HG03097 (cell line): Measurements from ENCODE around the gene KDM4B.
"Not testable (repeated sequence)": the region's sequence is repeated elsewhere in the genome, so short reads cannot be mapped to it uniquely, and the experiment has no call there.

Experiments used
- ATAC-seq: cut with Tn5 transposase; IDR thresholded peaks from one replicate; pipeline ENCODE4 v1.9.1; 2021; ENCODE audit not compliant: unreplicated experiment, low FRiP score

KDM4B gene

DNA sequence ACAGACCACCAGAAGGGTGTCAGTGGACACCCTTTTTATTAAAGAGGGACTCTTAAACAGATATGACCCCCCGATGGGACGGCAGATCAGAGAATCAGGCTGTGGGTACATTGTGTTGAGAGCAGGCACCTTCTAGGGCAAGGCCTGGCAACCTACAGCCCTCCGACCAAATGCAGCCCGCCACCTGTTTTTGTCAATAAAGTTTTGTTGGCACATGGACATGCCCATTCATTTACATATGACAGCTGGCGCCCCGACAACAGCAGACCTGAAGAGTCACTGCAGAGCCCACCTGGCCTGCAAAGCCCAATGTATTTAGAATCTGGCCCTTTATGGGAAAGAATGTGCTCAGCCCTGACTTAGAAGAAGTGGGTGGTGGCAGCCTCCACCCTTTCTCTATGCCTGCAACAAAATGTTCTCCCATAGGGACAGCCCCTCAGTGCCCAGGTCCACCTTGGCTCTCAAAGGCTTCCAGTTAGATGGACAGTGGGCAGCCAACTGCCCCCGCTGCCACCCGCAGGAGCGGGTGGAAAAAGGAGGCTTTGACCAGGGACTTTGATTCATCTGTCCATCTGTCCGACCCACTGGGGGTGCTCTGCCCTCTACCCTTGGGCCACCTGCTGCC is 186.8 kb downstream of the KDM4B start:
- ATAC-seq, result no peak

GRCh38 chr19:5156231-5156986 is 187.5 kb downstream of the KDM4B start:
- ATAC-seq, result no peak

DNA sequence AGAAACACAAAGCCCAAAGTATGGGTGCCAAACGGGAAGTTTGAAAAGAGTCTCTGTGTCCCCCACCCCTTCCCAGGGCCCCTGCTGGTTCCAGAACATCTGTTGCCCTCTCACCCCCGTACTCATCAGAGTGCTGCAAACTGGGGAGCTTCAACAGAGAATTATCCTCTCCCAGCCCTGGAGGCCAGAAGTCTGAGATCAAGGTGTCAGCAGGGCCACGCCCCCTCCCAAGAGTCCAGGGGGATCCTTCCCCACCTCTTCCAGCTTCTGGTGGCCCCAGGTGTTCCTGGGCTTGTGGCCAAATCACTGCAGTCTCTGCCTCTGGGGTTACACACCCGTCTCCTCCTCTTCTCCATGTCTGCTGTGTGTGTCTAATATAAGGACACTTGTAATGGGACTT is 188.3 kb downstream of the KDM4B start:
- no peak for ATAC-seq

- ATAC-seq, result not testable (repeated sequence)
Observed at GRCh38 chr19:5158549-5159134, 189.7 kb downstream of the KDM4B start.

- not testable (repeated sequence) for ATAC-seq
Observed at GRCh38 chr19:5160158-5160795, 191.4 kb downstream of the KDM4B start.

DNA sequence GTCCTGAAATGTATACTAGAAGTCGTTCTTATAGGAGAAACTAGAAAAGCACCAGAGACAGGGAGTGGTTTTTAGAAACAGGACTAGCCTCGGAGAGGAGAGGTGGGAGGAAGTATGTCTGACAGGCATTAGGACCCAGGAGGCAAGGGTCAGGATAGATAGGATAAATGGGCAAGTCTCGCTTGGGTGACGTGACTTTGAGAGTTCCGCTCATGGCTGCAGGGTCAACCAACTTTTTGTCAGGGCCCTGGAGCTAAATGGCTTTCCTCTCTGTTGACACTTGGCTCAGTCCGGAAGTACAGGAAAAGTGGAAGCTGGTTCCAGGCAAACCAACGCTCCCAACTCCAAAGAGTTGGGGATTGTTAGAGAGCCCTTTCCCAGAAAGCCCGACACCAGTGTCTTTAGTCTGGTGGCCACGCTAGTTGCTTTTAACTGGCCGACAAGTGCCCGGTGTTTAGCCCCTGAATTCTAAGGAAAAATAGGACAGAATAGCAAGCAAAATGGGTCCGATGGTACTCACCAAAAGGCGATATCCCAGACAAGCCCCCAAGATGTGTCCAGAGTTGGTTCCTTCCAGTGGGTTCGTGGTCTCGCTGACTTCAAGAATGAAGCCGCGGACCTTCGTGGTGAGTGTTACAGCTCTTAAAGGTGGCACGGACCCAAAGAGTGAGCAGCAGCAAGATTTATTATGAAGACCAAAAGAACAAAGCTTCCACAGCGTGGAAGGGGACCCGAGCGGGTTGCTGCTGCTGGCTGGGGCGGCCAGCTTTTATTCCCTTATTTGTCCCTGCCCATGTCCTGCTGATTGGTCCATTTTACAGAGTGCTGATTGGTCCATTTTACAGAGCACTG is 196.2 kb downstream of the KDM4B start:
- not testable (repeated sequence) for ATAC-seq

- ATAC-seq, result no peak
Observed at GRCh38 chr19:5165697-5166019, 196.7 kb downstream of the KDM4B start.

DNA sequence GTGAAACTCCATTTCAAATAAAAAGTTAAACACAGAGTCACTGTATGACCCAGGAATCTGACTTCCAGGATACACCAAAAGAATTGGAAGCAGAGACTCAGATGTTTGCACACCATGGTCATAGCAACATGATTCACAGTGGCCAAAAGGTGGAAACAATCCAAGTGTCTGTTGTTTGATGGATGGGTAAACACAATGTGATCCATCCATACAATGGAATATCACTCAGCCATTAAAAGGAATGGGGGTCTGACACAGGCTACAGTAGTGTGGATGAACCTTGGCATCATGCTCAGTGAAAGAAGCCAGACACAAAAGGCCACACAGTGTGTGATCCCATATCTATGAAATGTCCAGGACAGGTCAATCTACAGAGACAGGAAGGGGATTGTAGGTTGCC is 197.3 kb downstream of the KDM4B start:
- ATAC-seq, result no peak

DNA sequence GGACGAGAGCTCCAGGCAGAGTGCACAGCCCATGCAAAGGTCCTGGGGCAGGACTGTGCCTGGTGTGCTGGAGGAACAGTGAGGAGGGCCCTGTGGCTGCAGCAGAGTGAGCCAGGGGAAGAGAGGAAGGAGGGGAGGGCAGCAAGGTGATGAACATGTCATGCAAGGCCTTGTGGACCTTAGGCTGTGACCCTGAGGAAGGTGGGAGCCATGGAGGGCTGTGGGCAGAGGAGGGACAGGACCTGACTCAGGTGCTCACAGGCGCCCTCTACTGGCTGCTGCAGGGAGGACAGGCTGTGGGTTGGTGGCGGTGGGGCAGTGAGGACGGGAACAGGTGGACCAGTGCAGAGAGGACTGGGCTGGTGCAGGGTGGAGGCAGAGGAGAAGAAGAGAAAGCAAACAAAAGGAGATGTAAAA is 201.4 kb downstream of the KDM4B start:
- no peak for ATAC-seq

DNA sequence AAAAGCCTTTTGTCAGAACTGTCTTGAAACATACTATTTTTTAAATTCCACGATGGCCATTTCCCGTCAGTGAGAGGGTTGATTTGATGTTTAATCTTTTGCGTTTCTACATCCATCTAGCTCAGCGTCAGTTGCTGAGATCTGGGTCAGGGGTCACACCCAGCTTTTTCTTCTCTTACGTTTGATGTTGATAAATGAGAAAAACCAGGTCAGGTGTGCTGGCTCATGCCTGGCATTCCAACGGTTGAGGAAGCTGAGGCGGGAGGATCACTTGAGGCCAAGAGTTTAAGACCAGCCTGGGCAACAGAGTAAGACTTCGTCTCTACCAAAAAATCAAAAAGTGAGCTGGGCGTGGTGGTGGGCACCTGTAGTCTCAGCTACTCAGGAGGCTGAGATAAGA is 202.8 kb downstream of the KDM4B start:
- ATAC-seq, result no peak

- ATAC-seq, result no peak
Observed at GRCh38 chr19:5172859-5173630, 204.1 kb downstream of the KDM4B start.

- no peak for ATAC-seq
Observed at GRCh38 chr19:5173993-5174392, 205.1 kb downstream of the KDM4B start.

DNA sequence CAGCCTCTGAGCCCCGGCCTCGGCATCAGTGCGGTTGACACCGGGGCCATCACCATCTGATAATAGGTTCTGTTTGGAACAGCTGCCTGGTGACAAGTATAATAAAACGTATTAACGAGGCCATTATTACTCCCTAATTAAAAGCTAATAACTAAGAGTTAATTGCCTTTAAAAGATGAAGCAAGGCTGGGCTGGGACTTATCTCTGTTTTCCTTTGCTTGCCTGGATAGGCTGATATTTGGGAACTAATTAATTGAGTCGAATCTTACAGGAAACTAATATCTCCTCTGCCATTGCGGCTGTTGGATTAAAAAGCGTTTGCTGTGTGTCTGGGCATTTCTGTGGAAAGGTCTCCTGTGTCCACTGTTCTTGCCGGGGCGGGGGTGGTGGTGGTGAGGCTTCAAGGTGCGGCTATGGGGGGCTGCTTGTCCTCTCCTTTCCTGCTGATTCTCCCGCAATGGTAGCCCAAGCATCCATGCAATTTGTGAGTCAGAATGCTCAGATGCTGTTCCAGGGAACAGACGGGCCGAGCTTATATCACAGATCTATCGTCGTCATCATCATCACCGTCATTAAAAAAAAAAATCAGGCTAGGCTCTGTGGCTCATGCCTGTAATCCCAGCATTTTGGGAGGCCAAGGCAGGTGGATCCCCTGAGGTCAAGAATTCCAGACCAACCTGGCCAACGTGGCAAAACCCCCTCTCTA is 209.0 kb downstream of the KDM4B start:
- no peak for ATAC-seq

GRCh38 chr19:5178841-5179240 is 209.9 kb downstream of the KDM4B start:
- ATAC-seq, result no peak

DNA sequence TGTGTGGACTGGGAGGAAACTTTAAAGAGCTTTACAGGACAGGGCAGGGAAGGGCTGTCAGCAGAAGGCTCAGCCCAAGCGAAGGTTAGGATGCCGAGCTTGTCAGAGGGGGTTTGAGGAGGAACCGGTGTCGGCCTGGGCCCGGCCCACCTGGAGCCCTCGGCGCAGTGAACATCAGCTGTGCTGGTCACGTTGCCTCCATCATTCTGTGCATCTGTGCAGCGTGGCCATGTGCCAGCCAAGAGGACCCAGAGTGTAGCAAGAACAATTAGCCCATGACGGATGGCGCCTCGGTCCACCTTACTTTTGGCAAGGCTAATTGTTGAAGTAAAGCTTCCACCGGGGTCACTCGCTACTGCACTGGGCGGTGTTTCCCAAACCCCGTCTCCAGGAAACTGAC is 210.3 kb downstream of the KDM4B start:
- no peak for ATAC-seq

- no peak for ATAC-seq
Observed at GRCh38 chr19:5181329-5181728, 212.4 kb downstream of the KDM4B start.

- ATAC-seq, result no peak
Observed at GRCh38 chr19:5182751-5183150, 213.8 kb downstream of the KDM4B start.

GRCh38 chr19:5183616-5184015 is 214.7 kb downstream of the KDM4B start:
- ATAC-seq, result no peak

DNA sequence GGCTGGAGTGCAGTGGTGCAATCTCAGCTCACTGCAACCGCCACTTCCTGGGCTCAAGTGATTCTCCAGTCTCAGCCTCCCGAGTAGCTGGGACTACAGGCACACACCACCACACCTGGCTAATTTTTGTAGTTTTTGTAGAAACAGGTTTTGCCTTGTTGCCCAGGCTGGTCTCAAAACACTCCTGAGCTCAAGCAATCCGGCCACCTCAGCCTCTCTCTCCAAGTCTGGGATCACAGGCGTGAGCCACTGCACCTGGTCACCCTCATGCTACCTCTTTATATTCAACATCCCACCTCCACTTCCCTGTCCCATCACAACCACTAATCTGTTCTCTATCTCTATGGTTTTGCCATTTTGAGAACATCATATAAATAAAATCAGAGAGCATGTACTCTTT is 216.0 kb downstream of the KDM4B start:
- no peak for ATAC-seq
